NCI-H2107 (cell line): ENCODE measurements around the gene POC1A.
"Not testable (repeated sequence)": the region's sequence is repeated elsewhere in the genome, so short reads cannot be mapped to it uniquely, and the experiment has no call there.

ENCODE experiments used
- DNase-seq: peaks from one replicate; lab custom pipeline; 2025; lab: John Stamatoyannopoulos, UW

The POC1A gene

GRCh38 chr3:52046902-52047239 lies 107.4 kb downstream of the POC1A start:
- DNase-seq = no peak

GRCh38 chr3:52046186-52046901 lies 107.9 kb downstream of the POC1A start:
- DNase-seq = no peak

- DNase-seq = no peak
Observed at GRCh38 chr3:52044869-52045619, 109.2 kb downstream of the POC1A start.

- no peak for DNase-seq
Observed at GRCh38 chr3:52043750-52044149, 110.5 kb downstream of the POC1A start.

DNA sequence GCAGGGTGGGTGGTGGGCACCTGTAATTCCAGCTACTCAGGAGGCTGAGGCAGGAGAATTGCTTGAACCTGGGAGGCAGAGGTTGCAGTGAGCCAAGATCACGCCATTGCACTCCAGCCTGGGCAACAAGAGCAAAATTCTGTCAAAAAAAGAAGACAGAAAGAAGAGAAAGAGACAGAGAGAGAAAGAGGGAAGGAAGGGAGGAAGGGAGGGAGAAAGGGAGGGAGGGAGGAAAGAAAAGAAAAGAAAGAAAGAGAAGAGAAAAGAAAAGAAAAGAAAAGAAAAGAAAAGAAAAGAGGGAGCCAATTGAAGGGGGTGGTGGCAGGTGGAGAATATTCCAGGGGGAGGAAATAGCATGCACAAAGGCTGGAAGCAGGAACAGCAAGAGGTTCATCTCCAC lies 111.2 kb downstream of the POC1A start:
- not testable (repeated sequence) for DNase-seq

DNA sequence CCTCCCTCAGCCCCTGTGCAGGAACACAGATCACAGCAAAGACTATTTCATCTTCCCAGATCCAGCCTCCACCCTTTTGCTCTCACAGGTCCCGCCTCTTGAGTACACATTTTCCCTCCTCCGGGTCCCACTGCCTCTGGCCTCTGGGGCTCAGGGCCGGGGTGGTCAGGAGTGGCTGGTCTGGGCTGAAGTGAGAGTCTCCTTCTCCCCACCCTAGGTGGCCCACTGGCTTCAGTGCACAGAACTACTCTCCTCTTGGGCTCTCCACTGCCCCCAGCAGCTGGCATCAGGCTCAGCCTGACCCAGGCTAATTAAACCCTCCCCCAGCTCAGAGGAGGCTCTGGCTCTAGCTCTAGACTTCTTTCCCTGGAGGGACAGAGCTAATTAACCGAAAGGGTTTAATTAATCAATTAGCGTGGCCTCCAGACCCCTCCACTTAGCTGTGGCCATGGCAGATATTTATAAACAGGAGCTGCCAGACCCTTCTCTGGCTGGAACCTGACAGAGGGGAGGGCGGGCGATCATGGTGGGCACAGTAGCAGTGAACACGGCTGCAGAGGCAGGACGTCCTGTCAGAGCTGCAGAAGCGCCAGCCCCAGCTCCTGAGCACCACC lies 113.0 kb downstream of the POC1A start:
- DNase-seq = no peak

GRCh38 chr3:52040600-52040999 lies 113.6 kb downstream of the POC1A start:
- no peak for DNase-seq

- DNase-seq = no peak
Observed at GRCh38 chr3:52039846-52040245, 114.4 kb downstream of the POC1A start.

- DNase-seq = no peak
Observed at GRCh38 chr3:52039426-52039825, 114.8 kb downstream of the POC1A start.

DNA sequence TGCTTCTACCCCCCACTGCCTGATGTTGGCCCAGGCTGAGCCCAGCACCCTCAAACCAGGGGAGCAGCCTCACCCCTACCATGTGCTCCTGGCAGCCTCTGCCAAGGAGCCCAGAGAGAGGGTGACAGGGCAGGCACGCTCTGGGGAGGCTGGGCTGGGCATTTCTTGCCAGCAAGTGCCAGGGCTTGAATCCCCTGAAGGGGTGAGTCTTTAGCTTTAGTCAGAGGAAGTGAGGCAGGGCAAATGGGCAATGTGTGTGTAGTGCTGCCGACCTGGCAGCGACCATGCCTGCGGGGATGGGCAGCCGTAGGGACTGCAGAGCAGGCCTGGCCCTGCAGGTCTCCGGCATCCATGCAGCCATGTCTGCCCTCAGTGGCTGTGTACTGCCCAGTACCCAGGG lies 116.0 kb downstream of the POC1A start:
- no peak for DNase-seq

DNA sequence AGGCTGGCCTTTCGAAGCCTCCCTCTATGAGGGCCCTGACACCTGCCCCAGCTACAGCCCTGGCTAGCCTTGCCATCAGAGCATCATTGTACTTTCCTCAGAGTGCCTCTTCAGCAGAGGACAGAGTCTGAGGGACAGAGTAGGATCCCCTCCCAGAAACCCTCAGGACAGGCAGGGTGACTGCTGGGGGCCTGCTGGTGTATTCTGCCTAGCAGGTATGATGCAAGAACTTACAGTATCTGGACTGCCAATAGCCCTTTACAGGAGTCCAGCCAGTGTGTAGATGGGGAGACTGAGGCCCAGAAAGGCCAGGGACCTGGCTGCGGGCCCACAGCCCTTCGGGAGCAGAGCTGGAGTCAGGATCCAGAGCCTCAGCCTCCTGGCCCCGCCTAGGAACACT lies 116.9 kb downstream of the POC1A start:
- no peak for DNase-seq

DNA sequence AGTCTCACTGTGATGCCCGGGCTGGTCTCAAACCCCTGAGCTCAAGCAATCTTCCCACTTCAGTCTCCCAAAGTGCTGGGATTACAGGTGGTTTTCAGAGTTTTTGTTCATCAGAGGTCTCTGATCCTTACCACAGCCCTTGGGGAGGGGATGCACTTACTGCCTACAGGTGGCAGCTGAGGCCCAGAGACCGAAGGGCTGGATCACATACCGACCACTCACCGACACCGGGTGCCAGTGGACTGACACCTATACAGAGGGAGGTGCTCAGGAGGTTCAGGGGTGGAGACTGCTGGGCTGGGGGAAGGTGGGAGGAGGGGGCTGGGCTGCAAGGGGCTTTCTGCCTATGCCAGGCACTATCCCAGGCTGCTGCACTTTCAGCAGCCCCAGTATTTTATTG lies 117.4 kb downstream of the POC1A start:
- DNase-seq = no peak

- no peak for DNase-seq
Observed at GRCh38 chr3:52036222-52036694, 118.0 kb downstream of the POC1A start.

DNA sequence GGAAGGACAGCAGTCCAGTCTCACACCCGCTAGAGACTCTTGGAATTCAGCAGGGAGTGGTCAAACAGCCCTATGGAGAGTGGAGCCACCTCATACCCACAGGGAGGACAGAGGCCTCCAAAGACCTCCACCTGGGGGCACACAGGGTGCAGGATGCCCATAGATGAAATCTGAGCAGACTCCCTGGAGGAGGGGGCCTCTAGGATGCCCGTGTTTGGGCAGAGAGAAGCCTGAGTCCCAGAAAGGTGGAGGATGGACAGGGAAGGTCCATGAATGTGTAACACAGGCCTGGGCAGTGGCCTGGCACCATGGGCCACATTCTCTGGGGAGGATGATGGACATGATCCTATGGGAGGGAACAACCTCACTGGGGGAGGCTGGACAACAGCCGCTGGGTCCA lies 119.6 kb downstream of the POC1A start:
- DNase-seq = no peak

DNA sequence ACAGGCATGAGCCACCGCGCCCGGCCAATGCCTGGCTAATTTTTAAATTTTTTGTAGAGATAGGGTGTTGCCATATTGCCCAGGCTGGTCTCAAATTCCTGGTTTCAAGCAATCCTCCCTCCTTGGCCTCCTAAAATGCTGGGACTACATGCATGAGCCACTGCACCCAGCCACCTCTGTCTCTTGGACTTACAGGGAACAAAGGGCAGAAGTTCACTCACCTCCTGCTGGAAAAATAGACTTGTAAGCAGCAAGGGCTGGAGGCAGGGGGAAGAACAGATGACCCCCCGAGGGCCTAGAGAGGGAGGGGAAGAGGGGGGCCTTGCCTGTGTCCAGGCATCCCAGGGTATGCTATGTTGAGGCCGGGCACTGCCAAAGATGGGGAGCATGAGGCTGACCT lies 120.0 kb downstream of the POC1A start:
- DNase-seq = no peak

GRCh38 chr3:52033748-52034147 lies 120.5 kb downstream of the POC1A start:
- not testable (repeated sequence) for DNase-seq

- DNase-seq = no peak
Observed at GRCh38 chr3:52032702-52033408, 121.4 kb downstream of the POC1A start.

DNA sequence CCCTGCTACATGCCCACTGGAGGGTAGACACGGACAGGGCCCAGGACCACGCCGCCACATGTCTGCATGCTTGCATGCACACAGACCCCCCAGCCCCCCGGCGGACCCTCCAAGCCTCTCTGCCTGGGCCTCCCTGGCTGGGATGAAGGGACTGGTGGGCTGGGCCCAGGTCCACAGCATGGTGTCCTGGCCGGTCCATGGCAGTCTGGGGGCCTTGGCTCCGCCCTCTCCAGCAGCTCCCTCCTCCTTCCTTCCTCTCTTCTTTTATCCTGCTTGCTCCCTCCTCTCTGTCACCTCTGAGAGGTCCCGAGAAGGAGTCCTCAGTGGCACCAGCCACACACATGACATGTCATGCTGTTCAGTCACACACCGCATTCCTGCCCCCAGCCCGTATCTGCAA lies 122.3 kb downstream of the POC1A start:
- no peak for DNase-seq

DNA sequence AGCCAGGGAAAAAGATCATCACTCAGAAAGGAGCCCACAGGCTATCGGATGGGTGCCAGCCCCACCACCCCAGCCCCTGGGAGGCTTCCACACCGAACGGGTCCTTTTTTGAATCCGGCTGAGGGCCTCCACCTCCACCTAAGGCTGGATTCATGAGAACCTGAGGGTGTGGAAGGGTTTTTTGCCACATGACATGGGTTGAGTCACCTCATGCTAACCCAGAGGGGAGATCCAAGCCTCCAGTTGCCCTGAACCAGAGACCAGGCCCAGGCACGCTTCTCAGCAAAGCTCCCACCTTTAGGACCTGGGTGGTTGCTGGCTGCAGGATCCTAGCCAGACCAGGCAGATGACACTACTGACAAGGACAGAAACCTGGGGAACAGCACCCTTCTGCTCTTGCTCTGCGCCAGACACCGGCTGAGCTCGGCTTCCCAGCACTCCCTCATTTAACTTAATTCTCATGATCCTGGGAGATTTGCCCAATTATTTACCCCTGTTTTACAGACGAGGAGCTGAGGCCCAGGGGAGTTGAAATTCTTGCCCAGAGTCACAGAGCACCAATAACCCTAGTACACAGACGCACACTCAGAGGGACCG lies 123.4 kb downstream of the POC1A start:
- no peak for DNase-seq

GRCh38 chr3:52029535-52029934 lies 124.7 kb downstream of the POC1A start:
- DNase-seq = no peak

GRCh38 chr3:52029053-52029452 lies 125.2 kb downstream of the POC1A start:
- DNase-seq = no peak

GRCh38 chr3:52028572-52028971 lies 125.7 kb downstream of the POC1A start:
- no peak for DNase-seq
